Hepatocyte (in vitro differentiated cells): ENCODE data around the gene ANKRD11. TPM values are rescaled to one million over a fixed set of nuclear protein-coding genes. Genes with fewer than 3 reads are reported as not detected.
"Not testable (repeated sequence)": the region's sequence is repeated elsewhere in the genome, so short reads cannot be mapped to it uniquely, and the experiment has no call there.

Source experiments
- DNase-seq: peaks from one replicate; pipeline ENCODE4 v3.0.0-alpha.2; 2016; ENCODE audit warnings: low spot score
- H2AFZ ChIP-seq: fragments of 200-600 bp; sonication (generic); 2 replicates; pipeline ENCODE4 v1.6.0; 2016; ENCODE audit warnings: antibody characterized with exemption, mild to moderate bottlenecking
- H3K27ac ChIP-seq: fragments of 200-600 bp; sonication (generic); 2 replicates; pipeline ENCODE4 v1.5.1; 2016; ENCODE audit warnings: mild to moderate bottlenecking
- H3K27me3 ChIP-seq: fragments of 200-600 bp; sonication (generic); 2 replicates; pipeline ENCODE4 v1.6.1; 2016
- H3K36me3 ChIP-seq: fragments of 200-600 bp; sonication (generic); replicated peaks from 2 replicates; pipeline ENCODE4 v1.5.1; 2016; ENCODE audit warnings: low read depth; ENCODE audit not compliant: insufficient read depth
- H3K4me1 ChIP-seq: fragments of 200-600 bp; sonication (generic); 2 replicates; pipeline ENCODE4 v1.5.1; 2016; ENCODE audit warnings: mild to moderate bottlenecking, moderate library complexity; ENCODE audit not compliant: insufficient read depth
- H3K4me2 ChIP-seq: fragments of 200-600 bp; sonication (generic); 2 replicates; pipeline ENCODE4 v1.6.0; 2016
- H3K4me3 ChIP-seq: fragments of 200-600 bp; sonication (generic); 2 replicates; pipeline ENCODE4 v1.5.1; 2016; ENCODE audit warnings: mild to moderate bottlenecking
- H3K79me2 ChIP-seq: fragments of 200-600 bp; sonication (generic); 2 replicates; pipeline ENCODE4 v1.6.0; 2017; ENCODE audit warnings: mild to moderate bottlenecking
- H3K9me2 ChIP-seq: fragments of 200-600 bp; sonication (generic); replicated peaks from 2 replicates; pipeline ENCODE4 v1.6.0; 2017; ENCODE audit warnings: mild to moderate bottlenecking; ENCODE audit not compliant: insufficient read depth
- H3K9me3 ChIP-seq: fragments of 200-600 bp; sonication (generic); 2 replicates; pipeline ENCODE4 v1.5.1; 2016; ENCODE audit warnings: low read depth, mild to moderate bottlenecking
- H4K20me1 ChIP-seq: fragments of 200-600 bp; sonication (generic); 2 replicates; pipeline ENCODE4 v1.6.0; 2016; ENCODE audit warnings: mild to moderate bottlenecking; ENCODE audit not compliant: insufficient read depth, poor library complexity, severe bottlenecking
- CTCF ChIP-seq: fragments of 200-600 bp; sonication (generic); IDR thresholded peaks from 2 replicates; pipeline ENCODE4 v1.5.1; 2016; ENCODE audit warnings: antibody characterized with exemption, mild to moderate bottlenecking; ENCODE audit not compliant: poor library complexity
- EZH2 ChIP-seq: fragments of 200-600 bp; sonication (generic); IDR thresholded peaks from 2 replicates; pipeline ENCODE4 v1.6.1; 2016; ENCODE audit warnings: antibody characterized with exemption, mild to moderate bottlenecking, borderline replicate concordance
- EZH2phosphoT487 ChIP-seq: fragments of 200-600 bp; sonication (generic); IDR thresholded peaks from one replicate; pipeline ENCODE4 v1.6.1; 2018; ENCODE audit warnings: antibody characterized with exemption, mild to moderate bottlenecking, low read depth, moderate library complexity; ENCODE audit not compliant: unreplicated experiment, severe bottlenecking
- WGBS: methylation state at CpG from one replicate; pipeline ENCODE4 v1.1.6; 2016; ENCODE audit warnings: low lambda C conversion rate; ENCODE audit errors: missing lambda C conversion rate; 5-methylcytosine and 5-hydroxymethylcytosine counted together
- polyA plus RNA-seq: library from polyadenylated mRNA; unstranded; fragments of >200 nt; fragmentation: Nextera tagmentation; extraction: Ambion mirVana; gene quantifications from 2 replicates; pipeline ENCODE4 v1.2.1, GENCODE V29; 2016
- total RNA-seq: library from RNA; depleted of rRNA; stranded (reverse); fragments of >200 nt; gene quantifications from 2 replicates; pipeline ENCODE4 v1.2.3, GENCODE V29; 2014

Gene ANKRD11
- total and polyA plus RNA-seq, 2 experiments from 2014 or later, result 48.7 to 130 TPM

GRCh38 chr16:89363621-89364393, 126.6 kb downstream of the ANKRD11 start:
- TF ChIP-seq EZH2phosphoT487 (no peak), CTCF (no peak), EZH2 (no peak)
- Histone ChIP-seq H3K4me3 (no peak overlapping the region), H3K9me3 (no peaks in the 10 kb centered on the region), H2AFZ (no peak overlapping the region), H3K27me3 (no peaks in the 10 kb centered on the region), H3K79me2 (peaks cover 98% of the 10 kb centered on the region), H3K4me2 (peak overlapping the region; percentile 43), H3K36me3 (no peaks in the 10 kb centered on the region), H3K27ac (peak overlapping the region; percentile 63), H3K9me2 (no peaks in the 10 kb centered on the region), H3K4me1 (peaks cover 62% of the 10 kb centered on the region), H4K20me1 (peaks cover 99% of the 10 kb centered on the region)
- 58% methylated on average over 12 of the region's 12 CpGs for WGBS
- DNase-seq, result peak; percentile 63

- Histone ChIP-seq H3K4me2 (peak overlapping the region; percentile 8), H3K79me2 (peaks cover 98% of the 10 kb centered on the region), H3K4me1 (peaks cover 68% of the 10 kb centered on the region), H3K27ac (peak overlapping the region; percentile 10), H4K20me1 (peaks cover 99% of the 10 kb centered on the region)
- not testable (repeated sequence) for H3K9me3 ChIP-seq, H2AFZ ChIP-seq, H3K4me3 ChIP-seq, H3K27me3 ChIP-seq, H3K36me3 ChIP-seq, DNase-seq, H3K9me2 ChIP-seq
- 79% methylated on average over 13 of the region's 14 CpGs for WGBS
Observed at GRCh38 chr16:89362540-89363223, 127.7 kb downstream of the ANKRD11 start.

- Histone ChIP-seq H3K36me3 (no peaks in the 10 kb centered on the region), H3K9me3 (no peaks in the 10 kb centered on the region), H3K9me2 (no peaks in the 10 kb centered on the region), H4K20me1 (peaks cover 99% of the 10 kb centered on the region), H3K79me2 (peaks cover 98% of the 10 kb centered on the region), H3K4me2 (peak overlapping the region; percentile 8), H3K27me3 (no peaks in the 10 kb centered on the region), H3K4me1 (peaks cover 66% of the 10 kb centered on the region), H3K4me3 (no peak overlapping the region), H2AFZ (no peak overlapping the region), H3K27ac (peak overlapping the region; percentile 10)
- no peak for DNase-seq
- TF ChIP-seq EZH2phosphoT487 (no peak), EZH2 (no peak), CTCF (no peak)
- 69% methylated on average over 13 of the region's 13 CpGs for WGBS
Observed at GRCh38 chr16:89361751-89362539, 128.4 kb downstream of the ANKRD11 start.
